ENCODE results near the gene SLC35A2. TPM values are rescaled to one million over a fixed set of nuclear protein-coding genes. Genes with fewer than 3 reads are reported as not detected.

Gene SLC35A2
- total RNA-seq, 2 donors from 2014 or later = 29.7 to 39.0 TPM

- no peak for DNase-seq (ENCODE audit: low spot score)
- TF ChIP-seq CTCF (IDR thresholded peaks at IDR 0.05) = no peak
- no peak for TF ChIP-seq POLR2A (IDR thresholded peaks at IDR 0.05)
- no peak for TF ChIP-seq POLR2AphosphoS5 (IDR thresholded peaks at IDR 0.05)
- no peak overlapping the region for H3K4me3 ChIP-seq
- no peaks in the 10 kb centered on the region for H3K27me3 ChIP-seq (replicated peaks; ENCODE audit: insufficient read depth)
- H3K4me1 ChIP-seq (replicated peaks) = no peaks in the 10 kb centered on the region
- no peak overlapping the region for H3K27ac ChIP-seq
- H3K36me3 ChIP-seq = no peaks in the 10 kb centered on the region
- intact Hi-C loops (cut with DNase I) = no loop called here
- WGBS = 82% methylated on average over 2 of the region's 2 CpGs
- H3K9me3 ChIP-seq = no peaks in the 10 kb centered on the region
Measured at GRCh38 chrX:48927736-48928382, 16.4 kb upstream of the SLC35A2 start.

- H3K36me3 ChIP-seq = no peaks in the 10 kb centered on the region
- WGBS = 87% methylated on average over 5 of the region's 5 CpGs
- DNase-seq (ENCODE audit: low spot score) = no peak
- no peaks in the 10 kb centered on the region for H3K4me1 ChIP-seq (replicated peaks)
- intact Hi-C loops (cut with DNase I) = no loop called here
- H3K9me3 ChIP-seq = no peaks in the 10 kb centered on the region
- no peak overlapping the region for H3K27ac ChIP-seq
- no peak overlapping the region for H3K4me3 ChIP-seq
- TF ChIP-seq CTCF (IDR thresholded peaks at IDR 0.05) (no peak), POLR2A (IDR thresholded peaks at IDR 0.05) (no peak), POLR2AphosphoS5 (IDR thresholded peaks at IDR 0.05) (no peak)
- no peaks in the 10 kb centered on the region for H3K27me3 ChIP-seq (replicated peaks; ENCODE audit: insufficient read depth)
Measured at GRCh38 chrX:48927123-48927522, 15.7 kb upstream of the SLC35A2 start.

GRCh38 chrX:48924270-48924669, 12.8 kb upstream of the SLC35A2 start:
- no peaks in the 10 kb centered on the region for H3K9me3 ChIP-seq
- H3K4me1 ChIP-seq (replicated peaks) = no peaks in the 10 kb centered on the region
- TF ChIP-seq POLR2A (IDR thresholded peaks at IDR 0.05) (no peak), POLR2AphosphoS5 (IDR thresholded peaks at IDR 0.05) (no peak), CTCF (IDR thresholded peaks at IDR 0.05) (no peak)
- DNase-seq (ENCODE audit: low spot score) = no peak
- intact Hi-C loops (cut with DNase I) = no loop called here
- no peak overlapping the region for H3K4me3 ChIP-seq
- 85% methylated on average over 5 of the region's 5 CpGs for WGBS
- no peaks in the 10 kb centered on the region for H3K27me3 ChIP-seq (replicated peaks; ENCODE audit: insufficient read depth)
- H3K36me3 ChIP-seq = no peaks in the 10 kb centered on the region
- no peak overlapping the region for H3K27ac ChIP-seq

GRCh38 chrX:48923771-48924170, 12.3 kb upstream of the SLC35A2 start:
- TF ChIP-seq POLR2AphosphoS5 (IDR thresholded peaks at IDR 0.05) (no peak), CTCF (IDR thresholded peaks at IDR 0.05) (no peak), POLR2A (IDR thresholded peaks at IDR 0.05) (no peak)
- H3K27ac ChIP-seq = no peak overlapping the region
- no peaks in the 10 kb centered on the region for H3K9me3 ChIP-seq
- H3K4me3 ChIP-seq = no peak overlapping the region
- H3K36me3 ChIP-seq = no peaks in the 10 kb centered on the region
- no peaks in the 10 kb centered on the region for H3K4me1 ChIP-seq (replicated peaks)
- intact Hi-C loops (cut with DNase I) = no loop called here
- 94% methylated on average over 10 of the region's 13 CpGs for WGBS
- no peak for DNase-seq (ENCODE audit: low spot score)
- no peaks in the 10 kb centered on the region for H3K27me3 ChIP-seq (replicated peaks; ENCODE audit: insufficient read depth)

- Histone ChIP-seq H3K9me3 (no peaks in the 10 kb centered on the region), H3K4me3 (no peak overlapping the region), H3K36me3 (no peaks in the 10 kb centered on the region), H3K27ac (no peak overlapping the region), H3K27me3 (replicated peaks; ENCODE audit: insufficient read depth) (no peaks in the 10 kb centered on the region), H3K4me1 (replicated peaks) (no peaks in the 10 kb centered on the region)
- intact Hi-C loops (cut with DNase I) = no loop called here
- no peak for DNase-seq (ENCODE audit: low spot score)
- TF ChIP-seq POLR2AphosphoS5 (IDR thresholded peaks at IDR 0.05) = no peak
- no peak for TF ChIP-seq CTCF (IDR thresholded peaks at IDR 0.05)
- no peak for TF ChIP-seq POLR2A (IDR thresholded peaks at IDR 0.05)
- WGBS = 87% methylated on average over 4 of the region's 4 CpGs
Measured at GRCh38 chrX:48920718-48921104, 9.3 kb upstream of the SLC35A2 start.
